NCI-H2227 (cell line): ENCODE data around the gene C4BPB.
"Not testable (repeated sequence)": the region's sequence is repeated elsewhere in the genome, so short reads cannot be mapped to it uniquely, and the experiment has no call there.

Experiments
- DNase-seq: peaks from one replicate; lab custom pipeline; 2025; ENCODE audit not compliant: unreplicated experiment; lab: John Stamatoyannopoulos, UW

C4BPB gene

GRCh38 chr1:207088701-207089626 lies at the start of gene C4BPB:
Gene C4BPB (plus strand): TSS chr1:207088860. CDS start chr1:207089532, 672 bp downstream.
- no peak for DNase-seq

GRCh38 chr1:207039380-207040180 lies 49.1 kb upstream of the C4BPB start:
- DNase-seq: no peak

- no peak for DNase-seq
Observed at GRCh38 chr1:207040181-207040533, 48.5 kb upstream of the C4BPB start.

GRCh38 chr1:207041397-207041796 lies 47.3 kb upstream of the C4BPB start:
- DNase-seq: not testable (repeated sequence)

GRCh38 chr1:207045453-207045852 lies 43.2 kb upstream of the C4BPB start:
- no peak for DNase-seq

GRCh38 chr1:207047505-207047904 lies 41.2 kb upstream of the C4BPB start:
- DNase-seq: no peak

GRCh38 chr1:207048041-207048440 lies 40.6 kb upstream of the C4BPB start:
- DNase-seq: no peak

- no peak for DNase-seq
Observed at GRCh38 chr1:207049054-207049453, 39.6 kb upstream of the C4BPB start.

- no peak for DNase-seq
Observed at GRCh38 chr1:207049514-207049913, 39.1 kb upstream of the C4BPB start.

GRCh38 chr1:207049974-207050391 lies 38.7 kb upstream of the C4BPB start:
- DNase-seq: peak; percentile 47

- DNase-seq: peak; percentile 96
Observed at GRCh38 chr1:207050480-207051190, 38.0 kb upstream of the C4BPB start.

GRCh38 chr1:207051191-207051943 lies 37.3 kb upstream of the C4BPB start, which contains the start of gene YOD1:
Gene YOD1 (minus strand): TSS chr1:207051208. CDS start chr1:207051030, 178 bp downstream.
- peak; percentile 10 for DNase-seq

GRCh38 chr1:207052911-207053769 lies 35.5 kb upstream of the C4BPB start, which contains the start of gene PFKFB2:
Gene PFKFB2 (plus strand): TSS chr1:207053275. CDS start chr1:207054718, 1,443 bp downstream.
- DNase-seq: peak; percentile 99

GRCh38 chr1:207054491-207054890 lies 34.2 kb upstream of the C4BPB start:
- DNase-seq: no peak

GRCh38 chr1:207055386-207056001 lies 33.2 kb upstream of the C4BPB start:
- DNase-seq: no peak

GRCh38 chr1:207056673-207057072 lies 32.0 kb upstream of the C4BPB start:
- no peak for DNase-seq

GRCh38 chr1:207058252-207058651 lies 30.4 kb upstream of the C4BPB start:
- no peak for DNase-seq

GRCh38 chr1:207058878-207059867 lies 29.5 kb upstream of the C4BPB start:
- DNase-seq: no peak
